ENCODE measurements around the gene PDZK1IP1. TPM values are rescaled to one million over a fixed set of nuclear protein-coding genes. Genes with fewer than 3 reads are reported as not detected.

The PDZK1IP1 gene
- total RNA-seq, 1 donor from 2014 or later: not detected

DNA sequence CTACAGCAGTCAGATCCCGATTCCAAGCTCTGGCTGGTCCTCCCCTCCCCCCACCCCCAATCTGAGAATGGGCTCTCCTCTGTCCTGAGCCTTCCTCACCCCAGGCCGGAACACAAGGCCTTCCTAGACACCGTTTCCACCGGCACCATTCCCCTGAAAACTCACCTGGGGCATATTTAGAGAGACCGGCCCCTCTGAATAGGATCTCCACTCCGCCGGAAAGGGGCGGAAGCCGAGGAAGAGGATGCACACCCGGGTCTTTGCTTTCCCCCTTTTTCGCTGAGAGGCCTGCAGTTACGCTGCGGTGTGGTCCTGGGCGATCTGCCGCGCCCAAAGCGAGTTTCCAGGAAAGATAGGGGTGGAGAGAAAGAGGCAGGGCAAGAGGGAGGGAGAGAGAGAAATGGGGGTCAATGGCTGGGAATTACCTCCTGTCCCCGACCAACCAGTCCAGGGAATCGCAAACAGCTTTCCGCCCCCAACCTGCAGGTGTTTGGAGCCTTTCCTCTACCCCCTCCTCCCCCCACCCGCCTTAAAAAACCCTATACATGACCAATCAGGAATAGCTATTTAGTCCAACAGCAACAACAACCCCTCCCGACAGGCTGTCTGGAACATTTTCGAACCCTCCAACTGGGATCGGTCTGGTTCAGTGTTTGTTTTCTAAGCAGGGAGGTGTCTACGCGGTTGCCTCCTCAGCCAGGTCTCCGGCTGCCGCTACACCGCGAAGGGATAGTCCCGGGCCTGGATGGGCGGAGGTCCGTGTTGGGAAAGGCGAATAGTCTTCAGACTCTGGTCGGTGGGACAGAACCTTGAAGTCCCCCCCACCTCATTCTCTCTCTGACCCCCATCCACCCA lies 39.4 kb upstream of the PDZK1IP1 start:
- Mint-ChIP-seq H3K4me1 (ENCODE audit: low read depth) (peaks cover 9% of the 10 kb centered on the region), H3K9me3 (ENCODE audit: low read depth) (no peaks in the 10 kb centered on the region), H3K4me3 (ENCODE audit: low read depth) (no peak overlapping the region), H3K36me3 (ENCODE audit: insufficient read depth) (no peaks in the 10 kb centered on the region), H3K27me3 (peaks cover 84% of the 10 kb centered on the region), H3K27ac (no peak overlapping the region)
- no peak for DNase-seq (ENCODE audit: low spot score, unreplicated experiment)
- TF ChIP-seq CTCF (IDR thresholded peaks at IDR 0.05; ENCODE audit: unreplicated experiment): no peak

- Mint-ChIP-seq H3K4me1 (ENCODE audit: low read depth) (peaks cover 9% of the 10 kb centered on the region), H3K4me3 (ENCODE audit: low read depth) (no peak overlapping the region), H3K36me3 (ENCODE audit: insufficient read depth) (no peaks in the 10 kb centered on the region), H3K9me3 (ENCODE audit: low read depth) (no peaks in the 10 kb centered on the region), H3K27me3 (peaks cover 78% of the 10 kb centered on the region), H3K27ac (no peak overlapping the region)
- no peak for TF ChIP-seq CTCF (IDR thresholded peaks at IDR 0.05; ENCODE audit: unreplicated experiment)
- no peak for DNase-seq (ENCODE audit: low spot score, unreplicated experiment)
Observed at GRCh38 chr1:47228644-47229030, 38.8 kb upstream of the PDZK1IP1 start.

DNA sequence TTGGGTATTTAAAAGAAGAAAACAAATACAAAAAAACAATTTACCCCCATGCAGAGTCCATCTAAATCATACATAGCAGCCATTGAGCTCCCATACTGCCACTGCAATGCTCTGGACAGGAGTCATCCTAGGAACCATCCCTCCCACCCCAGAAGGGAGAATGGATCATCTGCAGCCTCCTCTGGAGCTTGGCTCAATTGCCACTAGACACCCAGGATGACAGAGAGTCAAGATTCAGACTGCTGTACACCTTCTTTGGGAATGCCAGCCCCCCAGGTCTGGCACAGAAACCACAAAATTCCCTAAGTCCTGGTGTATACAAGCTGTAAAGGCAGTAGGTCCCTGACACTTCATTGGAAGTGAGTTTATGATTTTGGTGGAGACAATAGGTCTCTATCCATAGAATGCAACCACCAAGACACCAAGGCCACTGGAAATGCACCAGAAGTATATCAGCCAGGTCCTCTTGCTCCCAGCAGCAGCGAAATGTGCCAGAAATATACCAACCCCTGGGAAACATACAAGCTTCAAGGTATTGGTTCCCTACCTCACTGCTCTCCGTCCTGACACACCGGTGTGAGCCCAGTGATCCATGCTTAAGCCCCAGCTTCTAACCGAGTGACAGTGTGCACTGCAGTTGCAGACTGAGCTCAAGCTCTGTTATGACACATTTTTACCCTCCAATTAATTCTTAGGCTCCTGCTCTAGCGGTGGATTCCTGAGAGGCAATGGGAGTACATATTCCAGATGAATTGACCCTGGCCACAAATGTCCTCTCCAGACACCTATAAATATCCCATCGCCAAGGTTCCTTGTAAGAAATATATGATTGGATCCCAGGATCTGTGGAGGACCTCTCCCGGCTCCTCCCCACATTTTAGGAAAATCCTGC lies 37.8 kb upstream of the PDZK1IP1 start:
- Mint-ChIP-seq H3K36me3 (ENCODE audit: insufficient read depth) (no peaks in the 10 kb centered on the region), H3K27me3 (peaks cover 68% of the 10 kb centered on the region), H3K9me3 (ENCODE audit: low read depth) (no peaks in the 10 kb centered on the region), H3K4me1 (ENCODE audit: low read depth) (peaks cover 8% of the 10 kb centered on the region), H3K27ac (no peak overlapping the region), H3K4me3 (ENCODE audit: low read depth) (no peak overlapping the region)
- no peak for DNase-seq (ENCODE audit: low spot score, unreplicated experiment)
- TF ChIP-seq CTCF (IDR thresholded peaks at IDR 0.05; ENCODE audit: unreplicated experiment): no peak

DNA sequence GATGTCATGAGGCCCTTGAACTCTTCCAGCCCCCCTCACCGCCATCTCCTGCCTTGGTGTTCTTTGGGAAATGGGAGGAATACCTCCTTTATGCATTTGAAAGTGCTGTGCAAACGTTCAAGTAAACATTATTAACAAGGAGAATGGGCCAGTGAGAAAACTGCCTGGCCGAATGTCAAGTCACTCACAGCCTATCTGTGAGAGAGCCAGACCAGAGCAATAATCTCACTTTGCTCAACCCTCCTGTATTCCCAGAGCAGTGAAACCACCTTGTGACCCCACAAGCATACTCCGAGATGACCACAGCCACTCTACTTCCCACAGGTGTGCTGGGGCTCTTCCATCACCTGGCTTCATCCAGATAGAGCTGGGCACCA lies 37.0 kb upstream of the PDZK1IP1 start:
- TF ChIP-seq CTCF (IDR thresholded peaks at IDR 0.05; ENCODE audit: unreplicated experiment): no peak
- H3K9me3 Mint-ChIP-seq (ENCODE audit: low read depth): no peaks in the 10 kb centered on the region
- H3K36me3 Mint-ChIP-seq (ENCODE audit: insufficient read depth): no peaks in the 10 kb centered on the region
- H3K4me1 Mint-ChIP-seq (ENCODE audit: low read depth): peaks cover 6% of the 10 kb centered on the region
- H3K27me3 Mint-ChIP-seq: peaks cover 62% of the 10 kb centered on the region
- H3K4me3 Mint-ChIP-seq (ENCODE audit: low read depth): no peak overlapping the region
- DNase-seq (ENCODE audit: low spot score, unreplicated experiment): no peak
- H3K27ac Mint-ChIP-seq: no peak overlapping the region

- Mint-ChIP-seq H3K4me1 (ENCODE audit: low read depth) (peaks cover 1% of the 10 kb centered on the region), H3K36me3 (ENCODE audit: insufficient read depth) (no peaks in the 10 kb centered on the region), H3K4me3 (ENCODE audit: low read depth) (peak overlapping the region; percentile 55), H3K27me3 (peaks cover 57% of the 10 kb centered on the region), H3K9me3 (ENCODE audit: low read depth) (no peaks in the 10 kb centered on the region), H3K27ac (no peak overlapping the region)
- no peak for DNase-seq (ENCODE audit: low spot score, unreplicated experiment)
- TF ChIP-seq CTCF (IDR thresholded peaks at IDR 0.05; ENCODE audit: unreplicated experiment): no peak
Observed at GRCh38 chr1:47226121-47226838, 36.4 kb upstream of the PDZK1IP1 start.
